Vagina (tissue), 2 donors: Measurements from ENCODE around the gene ZDHHC22. TPM values are rescaled to one million over a fixed set of nuclear protein-coding genes. Genes with fewer than 3 reads are reported as not detected.

ENCODE experiments used
- DNase-seq, 2 donors: peaks; one replicate each; pipeline ENCODE4 v3.0.0-alpha.2; 2017; ENCODE audit errors: extremely low spot score in 2 of 2
- H3K27ac ChIP-seq: fragments of 200-600 bp; sonication (generic); one replicate; pipeline ENCODE4 v1.5.1; 2019
- H3K27me3 ChIP-seq: fragments of 200-600 bp; sonication (generic); one replicate; pipeline ENCODE4 v1.5.1; 2019
- H3K36me3 ChIP-seq, 2 donors: fragments of 200-600 bp; sonication (generic); one replicate each; pipeline ENCODE4 v1.5.1; 2017 to 2019
- H3K4me1 ChIP-seq: fragments of 200-600 bp; sonication (generic); one replicate; pipeline ENCODE4 v1.5.1; 2019
- H3K4me3 ChIP-seq, 2 donors: fragments of 200-600 bp; sonication (generic); 1 replicate in 1 of 2; 2 replicates in 1 of 2; pipeline ENCODE4 v1.5.1; 2016 to 2019
- H3K9me3 ChIP-seq: fragments of 200-600 bp; sonication (generic); one replicate; pipeline ENCODE4 v1.5.1; 2019
- POLR2A ChIP-seq, 2 donors: fragments of 450-650 bp; IDR thresholded peaks; one replicate each; pipeline ENCODE4 v1.6.1; 2017; ENCODE audit warnings: antibody characterized with exemption in 2 of 2, mild to moderate bottlenecking in 2 of 2, moderate library complexity in 2 of 2
- POLR2AphosphoS5 ChIP-seq, 2 donors: sonication (generic); formaldehyde crosslinking; IDR thresholded peaks; one replicate each; pipeline ENCODE4 v1.9.0; 2017; ENCODE audit warnings: antibody characterized with exemption in 2 of 2, mild to moderate bottlenecking in 2 of 2, low read depth in 1 of 2; ENCODE audit not compliant: insufficient read depth in 1 of 2
- intact Hi-C: fragments of 100-400 bp; cut with DNase I; formaldehyde crosslinking; loops from one replicate; pipeline ENCODE4 v1.15.1; 2023
- total RNA-seq: library from RNA; depleted of rRNA; stranded (reverse); fragments of >200 nt; gene quantifications from one replicate; pipeline ENCODE4 v1.2.3, GENCODE V29; 2016
- TF ChIP-seq, protein P1 (sequence below), 3 experiments: fragments of 450-650 bp in 2 of 3; fragments of 200-600 bp in 1 of 3; sonication (generic) in 1 of 3; IDR thresholded peaks; one replicate each; pipeline ENCODE4 v1.5.1; 2017 to 2019; ENCODE audit warnings: antibody characterized with exemption in 3 of 3, mild to moderate bottlenecking in 2 of 3, moderate library complexity in 2 of 3

The ZDHHC22 gene
- total RNA-seq, 1 donor from 2014 or later, result not detected

GRCh38 chr14:77109656-77110055, 31.9 kb downstream of the ZDHHC22 start:
- H3K27ac ChIP-seq, result peak overlapping the region; percentile 81
- peaks cover 58% of the 10 kb centered on the region for H3K4me1 ChIP-seq
- DNase-seq, result no peak
- TF ChIP-seq, protein P1, sequence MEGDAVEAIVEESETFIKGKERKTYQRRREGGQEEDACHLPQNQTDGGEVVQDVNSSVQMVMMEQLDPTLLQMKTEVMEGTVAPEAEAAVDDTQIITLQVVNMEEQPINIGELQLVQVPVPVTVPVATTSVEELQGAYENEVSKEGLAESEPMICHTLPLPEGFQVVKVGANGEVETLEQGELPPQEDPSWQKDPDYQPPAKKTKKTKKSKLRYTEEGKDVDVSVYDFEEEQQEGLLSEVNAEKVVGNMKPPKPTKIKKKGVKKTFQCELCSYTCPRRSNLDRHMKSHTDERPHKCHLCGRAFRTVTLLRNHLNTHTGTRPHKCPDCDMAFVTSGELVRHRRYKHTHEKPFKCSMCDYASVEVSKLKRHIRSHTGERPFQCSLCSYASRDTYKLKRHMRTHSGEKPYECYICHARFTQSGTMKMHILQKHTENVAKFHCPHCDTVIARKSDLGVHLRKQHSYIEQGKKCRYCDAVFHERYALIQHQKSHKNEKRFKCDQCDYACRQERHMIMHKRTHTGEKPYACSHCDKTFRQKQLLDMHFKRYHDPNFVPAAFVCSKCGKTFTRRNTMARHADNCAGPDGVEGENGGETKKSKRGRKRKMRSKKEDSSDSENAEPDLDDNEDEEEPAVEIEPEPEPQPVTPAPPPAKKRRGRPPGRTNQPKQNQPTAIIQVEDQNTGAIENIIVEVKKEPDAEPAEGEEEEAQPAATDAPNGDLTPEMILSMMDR (IDR thresholded peaks at IDR 0.05), result no peak
- TF ChIP-seq POLR2AphosphoS5 (IDR thresholded peaks at IDR 0.05; ENCODE audit: insufficient read depth in 1 of 2, low read depth in 1 of 2) (no peak), POLR2A (IDR thresholded peaks at IDR 0.05) (no peak)
- no peak overlapping the region for H3K4me3 ChIP-seq
- intact Hi-C loops, result no loop called here
- H3K36me3 ChIP-seq, result peaks cover 0 to 30% of the 10 kb centered on the region in 2 donors
- no peaks in the 10 kb centered on the region for H3K9me3 ChIP-seq
- H3K27me3 ChIP-seq, result no peaks in the 10 kb centered on the region

DNA sequence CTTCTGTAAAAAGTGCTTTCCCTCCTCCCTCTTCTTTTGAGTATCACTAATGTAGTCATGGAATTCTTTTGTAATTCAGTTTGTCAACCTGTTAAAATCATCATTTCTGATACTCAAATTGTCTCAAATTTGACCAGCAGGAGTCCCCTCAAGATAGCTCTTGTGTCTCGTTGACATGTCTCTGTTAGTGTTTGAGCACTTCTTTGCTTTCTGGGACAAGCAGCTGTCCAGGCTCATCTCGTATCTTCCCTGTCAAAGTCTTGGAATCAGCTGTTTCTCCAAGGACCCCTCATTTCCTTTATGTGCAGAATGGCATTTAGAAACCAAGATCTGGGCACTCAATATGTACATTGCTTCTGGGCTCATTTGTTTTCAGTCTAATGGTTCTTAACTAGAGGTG, 32.8 kb downstream of the ZDHHC22 start:
- Histone ChIP-seq H3K36me3 (peaks cover 0 to 21% of the 10 kb centered on the region in 2 donors), H3K27ac (no peak overlapping the region), H3K4me3 (no peak overlapping the region), H3K27me3 (no peaks in the 10 kb centered on the region), H3K9me3 (no peaks in the 10 kb centered on the region), H3K4me1 (peaks cover 67% of the 10 kb centered on the region)
- intact Hi-C loops, result no loop called here
- DNase-seq, result no peak
- TF ChIP-seq POLR2AphosphoS5 (IDR thresholded peaks at IDR 0.05; ENCODE audit: insufficient read depth in 1 of 2, low read depth in 1 of 2) (no peak), POLR2A (IDR thresholded peaks at IDR 0.05) (no peak)
- TF ChIP-seq, protein P1 (IDR thresholded peaks at IDR 0.05), result no peak

DNA sequence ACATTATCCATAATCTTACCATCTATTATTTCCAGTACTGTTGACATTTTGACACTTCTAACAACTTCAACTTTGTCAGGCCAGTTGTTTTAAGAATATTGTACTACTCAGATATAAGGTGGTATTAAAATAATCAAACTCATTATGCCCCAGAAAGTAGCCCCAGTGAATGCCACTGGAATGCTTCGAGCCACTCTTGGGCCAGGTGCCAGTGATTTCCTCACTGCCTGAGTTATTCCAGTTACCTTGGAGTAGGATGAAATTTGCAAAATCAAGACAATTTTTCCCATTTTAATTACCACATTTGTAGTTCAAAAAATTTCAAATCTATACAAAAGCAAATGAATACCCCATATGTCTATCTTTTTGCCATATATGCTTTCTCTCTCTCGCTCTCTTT, 34.4 kb downstream of the ZDHHC22 start:
- DNase-seq, result no peak
- Histone ChIP-seq H3K4me3 (no peak overlapping the region), H3K36me3 (peaks cover 0 to 8% of the 10 kb centered on the region in 2 donors), H3K27me3 (no peaks in the 10 kb centered on the region), H3K4me1 (peaks cover 79% of the 10 kb centered on the region), H3K27ac (no peak overlapping the region), H3K9me3 (no peaks in the 10 kb centered on the region)
- TF ChIP-seq POLR2A (IDR thresholded peaks at IDR 0.05) (no peak), POLR2AphosphoS5 (IDR thresholded peaks at IDR 0.05; ENCODE audit: insufficient read depth in 1 of 2, low read depth in 1 of 2) (no peak)
- TF ChIP-seq, protein P1 (IDR thresholded peaks at IDR 0.05), result no peak
- intact Hi-C loops, result no loop called here

GRCh38 chr14:77106666-77107065, 34.9 kb downstream of the ZDHHC22 start:
- Histone ChIP-seq H3K27ac (no peak overlapping the region), H3K36me3 (peaks cover 0 to 8% of the 10 kb centered on the region in 2 donors), H3K9me3 (no peaks in the 10 kb centered on the region), H3K27me3 (no peaks in the 10 kb centered on the region), H3K4me3 (no peak overlapping the region), H3K4me1 (peaks cover 79% of the 10 kb centered on the region)
- no peak for DNase-seq
- TF ChIP-seq POLR2A (IDR thresholded peaks at IDR 0.05), result no peak
- TF ChIP-seq POLR2AphosphoS5 (IDR thresholded peaks at IDR 0.05; ENCODE audit: insufficient read depth in 1 of 2, low read depth in 1 of 2), result no peak
- TF ChIP-seq, protein P1 (IDR thresholded peaks at IDR 0.05), result no peak
- intact Hi-C loops, result no loop called here

DNA sequence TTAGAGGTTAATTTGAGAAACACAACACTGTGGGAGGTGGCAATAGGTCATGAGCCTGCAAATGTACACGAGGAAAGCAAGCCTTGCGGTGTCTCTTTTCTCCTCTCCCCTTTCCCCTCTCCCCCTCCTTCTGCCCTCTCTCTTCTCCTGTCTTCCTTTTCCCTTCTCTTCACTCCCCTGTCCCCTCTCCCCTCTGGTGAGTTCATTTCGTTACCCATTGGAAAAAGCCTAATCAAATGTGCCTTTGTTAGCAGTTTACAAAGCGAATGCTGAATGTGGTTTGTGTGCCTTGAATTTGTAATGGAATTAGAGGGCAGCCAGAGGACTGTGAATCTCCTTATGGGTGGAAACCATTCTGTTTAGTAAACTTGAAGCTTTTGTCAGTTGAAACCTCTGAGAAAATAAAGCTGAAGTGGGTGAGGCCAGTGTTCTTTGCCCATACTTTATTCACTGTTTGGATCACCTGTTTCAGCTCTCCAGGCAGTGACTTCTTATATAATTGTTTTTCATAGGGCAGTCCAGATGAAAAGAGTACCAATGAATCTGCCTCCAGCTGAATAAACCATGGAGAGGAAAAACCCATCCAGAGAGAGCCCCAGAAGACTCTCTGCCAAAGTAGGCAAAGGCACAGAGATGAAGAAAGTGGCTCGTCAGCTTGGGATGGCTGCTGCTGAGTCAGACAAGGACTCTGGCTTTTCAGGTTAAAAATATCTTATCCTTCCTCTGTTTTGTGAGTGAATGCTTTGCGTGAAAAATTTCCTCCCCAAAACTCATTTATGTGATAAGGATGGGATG, 36.2 kb downstream of the ZDHHC22 start:
- DNase-seq, result no peak
- H3K4me3 ChIP-seq, result no peak overlapping the region
- intact Hi-C loops, result no loop called here
- no peak for TF ChIP-seq POLR2A (IDR thresholded peaks at IDR 0.05)
- TF ChIP-seq, protein P1 (IDR thresholded peaks at IDR 0.05), result no peak
- TF ChIP-seq POLR2AphosphoS5 (IDR thresholded peaks at IDR 0.05; ENCODE audit: insufficient read depth in 1 of 2, low read depth in 1 of 2), result no peak
- H3K36me3 ChIP-seq, result peaks cover 0 to 8% of the 10 kb centered on the region in 2 donors
- H3K9me3 ChIP-seq, result no peaks in the 10 kb centered on the region
- H3K4me1 ChIP-seq, result peaks cover 79% of the 10 kb centered on the region
- H3K27me3 ChIP-seq, result no peaks in the 10 kb centered on the region
- no peak overlapping the region for H3K27ac ChIP-seq
